ENCODE measurements around the gene EIF3F. TPM values are rescaled to one million over a fixed set of nuclear protein-coding genes. Genes with fewer than 3 reads are reported as not detected.

The EIF3F gene
- total and polyA plus RNA-seq, 11 donors: 103 to 434 (median 147) TPM

GRCh38 chr11:8047382-8047781 is 60.2 kb downstream of the EIF3F start:
- H3K27me3 ChIP-seq: no peaks in the 10 kb centered on the region
- H3K4me3 ChIP-seq: no peak overlapping the region
- no peak overlapping the region for H3K27ac ChIP-seq
- intact Hi-C loops (cut with DNase I): no loop called here
- H3K4me1 ChIP-seq: no peaks in the 10 kb centered on the region
- no peaks in the 10 kb centered on the region for H3K9me3 ChIP-seq
- TF ChIP-seq CTCF (IDR thresholded peaks at IDR 0.05) (no peak), POLR2A (IDR thresholded peaks at IDR 0.05) (no peak)
- ATAC-seq (no peak), DNase-seq (no peak)
- 80 to 91% (median 83%) methylated on average over 3 of the region's 3 CpGs for WGBS, 4 donors
- H3K36me3 ChIP-seq: no peaks in the 10 kb centered on the region

DNA sequence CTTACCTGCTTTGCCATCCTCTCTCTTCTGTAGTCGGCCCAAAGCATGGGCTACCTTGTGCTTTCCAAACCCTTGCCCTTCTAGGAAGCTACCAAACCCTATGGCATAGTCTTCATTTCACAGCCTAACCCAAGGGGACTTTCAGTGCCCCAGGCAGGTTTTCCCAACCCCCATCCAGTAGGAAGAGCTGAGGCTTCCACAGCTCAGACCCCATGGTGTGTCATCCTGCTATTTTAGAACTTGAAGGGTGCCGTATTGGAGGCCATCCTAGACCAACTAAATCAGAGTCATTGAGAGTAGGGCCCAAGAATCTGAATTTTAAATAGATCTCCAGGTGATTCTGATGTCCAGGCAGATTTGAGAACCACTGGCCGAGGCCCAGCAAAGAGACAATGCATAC is 61.9 kb downstream of the EIF3F start:
- WGBS, 4 donors: 79 to 87% (median 84%) methylated on average over 3 of the region's 3 CpGs
- DNase-seq (no peak), ATAC-seq (peak in 3 of 4 donors; percentile 45 to 69 (median 69))
- H3K4me1 ChIP-seq: no peaks in the 10 kb centered on the region
- no peak overlapping the region for H3K27ac ChIP-seq
- intact Hi-C loops (cut with DNase I): no loop called here
- H3K27me3 ChIP-seq: no peaks in the 10 kb centered on the region
- H3K36me3 ChIP-seq: no peaks in the 10 kb centered on the region
- no peak overlapping the region for H3K4me3 ChIP-seq
- no peaks in the 10 kb centered on the region for H3K9me3 ChIP-seq
- TF ChIP-seq CTCF (IDR thresholded peaks at IDR 0.05) (no peak), POLR2A (IDR thresholded peaks at IDR 0.05) (no peak)

Other genes starting within 250 kb of the EIF3F start
- not detected for gene OR5P2, start 190.4 kb upstream of the EIF3F start, total RNA-seq
- not detected for gene OR5P2, start 190.4 kb upstream of the EIF3F start, polyA plus RNA-seq
- gene OR5P3, start 156.5 kb upstream of the EIF3F start, total RNA-seq: not detected
- not detected for gene OR5P3, start 156.5 kb upstream of the EIF3F start, polyA plus RNA-seq
- gene OR10A6, start 56.1 kb upstream of the EIF3F start, total RNA-seq: not detected
- gene OR10A6, start 56.1 kb upstream of the EIF3F start, polyA plus RNA-seq: not detected
- not detected for gene OR10A3, start 45.6 kb upstream of the EIF3F start, total RNA-seq
- not detected for gene OR10A3, start 45.6 kb upstream of the EIF3F start, polyA plus RNA-seq
- not detected for gene NLRP10, start 21.9 kb upstream of the EIF3F start, total RNA-seq
- gene NLRP10, start 21.9 kb upstream of the EIF3F start, polyA plus RNA-seq: not detected
- gene TUB, start 93.9 kb downstream of the EIF3F start, total RNA-seq: 10 to 100 TPM; 11.7 to 38.8 (median 18.9) TPM
- gene TUB, start 93.9 kb downstream of the EIF3F start, polyA plus RNA-seq: 1 to 10 TPM; 4.7 to 5.7 TPM
- 10 to 100 TPM in 5 of 9 donors, 1 to 10 TPM in 4; 3.1 to 16.3 (median 10.6) TPM for gene RIC3, start 181.7 kb downstream of the EIF3F start, total RNA-seq
- 1 to 10 TPM; 5.0 to 8.6 TPM for gene RIC3, start 181.7 kb downstream of the EIF3F start, polyA plus RNA-seq